Lung (tissue), 12 donors: ENCODE results near the gene PTPRT. TPM values are rescaled to one million over a fixed set of nuclear protein-coding genes. Genes with fewer than 3 reads are reported as not detected.

Source experiments
- ATAC-seq: fragments of 200-7000 bp; cut with Tn5 transposase; one replicate; pipeline ENCODE4 v1.9.1; 2020; ENCODE audit warnings: moderate number of reproducible peaks; ENCODE audit not compliant: insufficient read depth, low FRiP score
- DNase-seq, 3 donors: peaks; one replicate each; pipeline ENCODE4 v3.0.0-alpha.2; 2013 to 2017
- H3K27ac ChIP-seq, 2 donors: one replicate each; pipeline ENCODE4 v1.5.1; 2013; ENCODE audit warnings: mild to moderate bottlenecking in 2 of 2, moderate library complexity in 2 of 2, control low read depth in 1 of 2, inconsistent platforms in 1 of 2, low read depth in 1 of 2, low read length in 1 of 2
- H3K27me3 ChIP-seq, 3 donors: one replicate each; pipeline ENCODE4 v1.5.1; 2013; ENCODE audit warnings: low read length in 2 of 3; ENCODE audit not compliant: control insufficient read depth in 3 of 3, insufficient read depth in 3 of 3
- H3K36me3 ChIP-seq, 4 donors: one replicate each; pipeline ENCODE4 v1.5.1; 2013; ENCODE audit warnings: low read length in 4 of 4, mild to moderate bottlenecking in 1 of 4, moderate library complexity in 1 of 4; ENCODE audit not compliant: control insufficient read depth in 4 of 4, insufficient read depth in 4 of 4
- H3K4me1 ChIP-seq, 5 donors: one replicate each; pipeline ENCODE4 v1.5.1; 2013; ENCODE audit warnings: low read length in 5 of 5, mild to moderate bottlenecking in 2 of 5, moderate library complexity in 1 of 5; ENCODE audit not compliant: control insufficient read depth in 5 of 5, insufficient read depth in 5 of 5
- H3K4me3 ChIP-seq: one replicate; pipeline ENCODE4 v1.5.1; 2013; ENCODE audit warnings: mild to moderate bottlenecking, control low read depth, moderate library complexity
- H3K9ac ChIP-seq, 2 donors: one replicate each; pipeline ENCODE4 v1.5.1; 2013; ENCODE audit warnings: low read length in 2 of 2, control low read depth in 1 of 2; ENCODE audit not compliant: insufficient read depth in 1 of 2
- H3K9me3 ChIP-seq, 4 donors: one replicate each; pipeline ENCODE4 v1.5.1; 2013; ENCODE audit warnings: low read length in 3 of 4, mild to moderate bottlenecking in 1 of 4, moderate library complexity in 1 of 4; ENCODE audit not compliant: control insufficient read depth in 4 of 4, insufficient read depth in 3 of 4
- WGBS, 2 donors: extraction: QIAGEN DNeasy Blood & Tissue Kit; methylation state at CpG; one replicate each; pipeline ENCODE4 v1.1.7; 2013; 5-methylcytosine and 5-hydroxymethylcytosine counted together
- polyA plus RNA-seq, 2 donors: library from polyadenylated mRNA; stranded (reverse); fragments of 200-250 nt; gene quantifications; one replicate each; pipeline ENCODE4 v1.2.1, GENCODE V29; 2013
- total RNA-seq, 2 donors: library from RNA; depleted of rRNA in 1 of 2; stranded (reverse); fragments of >200 nt in 1 of 2; gene quantifications; one replicate each; pipeline ENCODE4 v1.2.1, GENCODE V29; 2014 to 2021
- TF ChIP-seq, protein P1 (sequence below): IDR thresholded peaks from 2 replicates; pipeline ENCODE4 v1.5.1; 2012; ENCODE audit warnings: mild to moderate bottlenecking; ENCODE audit errors: control extremely low read depth, extremely low read depth
- donor health status: control.
- donor health status: control.
- donor health status: Bipolar disorder and iron deficiency.
- donor health status: healthy.
- donor health status: DM: yes; HTN: yes; CAD: no.

Gene PTPRT
- total and polyA plus RNA-seq, 4 donors, result 0.37 to 13.8 (median 6.1) TPM

DNA sequence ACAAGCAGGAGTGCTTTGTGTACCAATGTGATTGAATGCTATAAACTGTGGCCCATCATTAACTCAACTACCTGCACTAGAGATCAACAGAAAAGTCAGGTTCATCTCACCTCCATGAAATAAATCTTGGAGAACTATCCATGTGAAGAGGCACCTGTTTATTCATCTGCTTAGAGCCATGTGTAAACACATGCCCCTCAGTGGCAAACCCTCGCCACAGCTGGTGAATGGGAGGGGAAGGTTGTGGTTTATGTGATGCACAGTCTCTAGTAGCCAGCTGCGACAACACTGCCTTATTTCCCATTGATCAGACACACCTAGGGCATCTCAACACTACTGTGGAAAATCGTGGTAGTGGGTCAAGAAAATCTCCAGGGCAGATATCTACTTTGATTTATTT lies 640.2 kb downstream of the PTPRT start:
- Histone ChIP-seq H3K4me3 (no peak overlapping the region), H3K4me1 (no peaks in the 10 kb centered on the region), H3K36me3 (no peaks in the 10 kb centered on the region), H3K27ac (no peak overlapping the region), H3K9ac (no peak overlapping the region), H3K9me3 (peaks cover 0 to 1% (median 0%) of the 10 kb centered on the region in 4 donors), H3K27me3 (peaks cover 0 to 4% (median 2%) of the 10 kb centered on the region in 3 donors)
- ATAC-seq, result no peak
- WGBS, 2 donors, result 58 to 60% methylated on average over 3 of the region's 3 CpGs
- DNase-seq, result no peak
- TF ChIP-seq, protein P1, sequence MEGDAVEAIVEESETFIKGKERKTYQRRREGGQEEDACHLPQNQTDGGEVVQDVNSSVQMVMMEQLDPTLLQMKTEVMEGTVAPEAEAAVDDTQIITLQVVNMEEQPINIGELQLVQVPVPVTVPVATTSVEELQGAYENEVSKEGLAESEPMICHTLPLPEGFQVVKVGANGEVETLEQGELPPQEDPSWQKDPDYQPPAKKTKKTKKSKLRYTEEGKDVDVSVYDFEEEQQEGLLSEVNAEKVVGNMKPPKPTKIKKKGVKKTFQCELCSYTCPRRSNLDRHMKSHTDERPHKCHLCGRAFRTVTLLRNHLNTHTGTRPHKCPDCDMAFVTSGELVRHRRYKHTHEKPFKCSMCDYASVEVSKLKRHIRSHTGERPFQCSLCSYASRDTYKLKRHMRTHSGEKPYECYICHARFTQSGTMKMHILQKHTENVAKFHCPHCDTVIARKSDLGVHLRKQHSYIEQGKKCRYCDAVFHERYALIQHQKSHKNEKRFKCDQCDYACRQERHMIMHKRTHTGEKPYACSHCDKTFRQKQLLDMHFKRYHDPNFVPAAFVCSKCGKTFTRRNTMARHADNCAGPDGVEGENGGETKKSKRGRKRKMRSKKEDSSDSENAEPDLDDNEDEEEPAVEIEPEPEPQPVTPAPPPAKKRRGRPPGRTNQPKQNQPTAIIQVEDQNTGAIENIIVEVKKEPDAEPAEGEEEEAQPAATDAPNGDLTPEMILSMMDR, result no peak

GRCh38 chr20:42544926-42545325 lies 644.8 kb downstream of the PTPRT start:
- WGBS, 2 donors, result 83 to 92% methylated on average over 5 of the region's 5 CpGs
- no peaks in the 10 kb centered on the region for H3K4me1 ChIP-seq
- DNase-seq, result no peak

GRCh38 chr20:42532831-42533230 lies 656.9 kb downstream of the PTPRT start:
- TF ChIP-seq, protein P1, result no peak
- H3K36me3 ChIP-seq, result no peaks in the 10 kb centered on the region
- DNase-seq (no peak), ATAC-seq (no peak)
- peaks cover 0 to 2% (median 0%) of the 10 kb centered on the region in 4 donors for H3K9me3 ChIP-seq
- no peak overlapping the region for H3K9ac ChIP-seq
- 82 to 83% methylated on average over 9 of the region's 9 CpGs for WGBS, 2 donors
- no peaks in the 10 kb centered on the region for H3K27me3 ChIP-seq
- H3K4me1 ChIP-seq, result no peaks in the 10 kb centered on the region
- no peak overlapping the region for H3K27ac ChIP-seq
- no peak overlapping the region for H3K4me3 ChIP-seq

More at GRCh38 chr20:42544926-42545325, 644.8 kb downstream of the PTPRT start:
- Histone ChIP-seq H3K9me3 (peaks cover 0 to 1% (median 0%) of the 10 kb centered on the region in 4 donors), H3K36me3 (no peaks in the 10 kb centered on the region), H3K4me3 (no peak overlapping the region), H3K27me3 (peaks cover 0 to 4% (median 0%) of the 10 kb centered on the region in 3 donors), H3K9ac (no peak overlapping the region), H3K27ac (no peak overlapping the region)
- TF ChIP-seq, protein P1, result no peak
- no peak for ATAC-seq

- Histone ChIP-seq H3K9ac (no peak overlapping the region), H3K4me1 (no peaks in the 10 kb centered on the region), H3K4me3 (no peak overlapping the region), H3K27ac (no peak overlapping the region), H3K9me3 (peaks cover 0 to 2% (median 0%) of the 10 kb centered on the region in 4 donors), H3K36me3 (no peaks in the 10 kb centered on the region), H3K27me3 (no peaks in the 10 kb centered on the region)
- TF ChIP-seq, protein P1, result no peak
- ATAC-seq, result no peak
- peak in 1 of 3 donors; percentile 10 for DNase-seq
- WGBS, 2 donors, result 59 to 60% methylated on average over 7 of the region's 7 CpGs
Measured at GRCh38 chr20:42531508-42531961, 658.2 kb downstream of the PTPRT start.
